GM21723 (cell line): Measurements from ENCODE around the gene TRIP13.

ENCODE experiments used
- ATAC-seq: cut with Tn5 transposase; IDR thresholded peaks from one replicate; pipeline ENCODE4 v1.9.1; 2021; ENCODE audit warnings: mild to moderate bottlenecking, moderate library complexity; ENCODE audit not compliant: unreplicated experiment

The TRIP13 gene

DNA sequence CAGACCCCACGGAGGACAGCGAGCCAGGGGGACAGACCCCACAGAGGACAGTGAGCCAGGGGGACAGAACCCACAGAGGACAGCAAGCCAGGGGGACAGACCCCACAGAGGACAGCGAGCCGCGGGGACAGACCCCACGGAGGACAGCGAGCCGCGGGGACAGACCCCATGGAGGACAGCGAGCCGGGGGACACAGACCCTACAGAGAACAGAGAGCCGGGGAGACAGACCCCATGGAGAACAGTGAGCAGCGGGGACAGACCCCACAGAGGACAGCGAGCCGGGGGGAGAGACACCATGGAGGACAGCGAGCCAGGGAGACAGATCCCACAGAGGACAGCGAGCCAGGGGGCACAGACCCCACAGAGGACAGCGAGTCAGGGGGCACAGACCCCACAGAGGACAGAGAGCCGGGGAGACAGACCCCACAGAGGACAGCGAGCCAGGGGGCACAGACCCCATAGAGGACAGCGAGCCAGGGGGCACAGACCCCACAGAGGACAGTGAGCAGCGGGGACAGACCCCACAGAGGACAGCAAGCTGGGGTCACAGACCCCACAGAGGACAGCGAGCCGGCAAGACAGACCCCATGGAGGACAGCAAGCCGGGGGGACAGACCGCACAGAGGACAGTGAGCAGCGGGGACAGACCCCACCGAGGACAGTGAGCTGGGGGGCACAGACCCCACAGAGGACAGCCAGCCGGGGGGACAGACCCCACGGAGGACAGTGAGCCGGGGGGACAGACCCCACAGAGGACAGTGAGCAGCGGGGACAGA lies 37.5 kb upstream of the TRIP13 start:
- no peak for ATAC-seq

DNA sequence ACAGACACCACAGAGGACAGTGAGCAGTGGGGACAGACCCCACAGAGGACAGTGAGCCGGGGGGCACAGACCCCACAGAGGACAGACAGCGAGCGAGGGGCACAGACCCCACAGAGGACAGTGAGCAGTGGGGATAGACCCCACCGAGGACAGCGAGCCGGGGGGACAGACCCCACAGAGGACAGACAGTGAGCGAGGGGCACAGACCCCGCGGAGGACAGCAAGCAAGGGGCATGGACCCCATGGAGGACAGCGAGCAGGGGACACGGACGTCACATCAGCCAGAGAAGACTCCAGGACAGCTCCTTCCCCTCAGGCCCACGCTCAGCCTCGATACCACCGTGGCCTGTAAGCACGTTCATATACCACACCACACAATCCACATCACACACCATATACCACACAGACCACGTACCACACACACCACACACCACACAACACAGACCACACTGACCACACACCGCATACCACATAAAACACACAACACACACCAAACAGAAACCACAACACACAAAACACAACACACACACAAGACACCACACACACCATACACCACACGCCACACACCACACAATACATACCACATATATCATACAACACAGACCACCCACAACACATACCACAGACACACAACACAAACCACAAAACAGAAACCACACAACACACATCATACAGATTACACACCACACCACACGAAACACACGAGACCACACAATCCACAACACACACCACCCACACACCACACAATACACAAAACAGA lies 36.7 kb upstream of the TRIP13 start:
- no peak for ATAC-seq

DNA sequence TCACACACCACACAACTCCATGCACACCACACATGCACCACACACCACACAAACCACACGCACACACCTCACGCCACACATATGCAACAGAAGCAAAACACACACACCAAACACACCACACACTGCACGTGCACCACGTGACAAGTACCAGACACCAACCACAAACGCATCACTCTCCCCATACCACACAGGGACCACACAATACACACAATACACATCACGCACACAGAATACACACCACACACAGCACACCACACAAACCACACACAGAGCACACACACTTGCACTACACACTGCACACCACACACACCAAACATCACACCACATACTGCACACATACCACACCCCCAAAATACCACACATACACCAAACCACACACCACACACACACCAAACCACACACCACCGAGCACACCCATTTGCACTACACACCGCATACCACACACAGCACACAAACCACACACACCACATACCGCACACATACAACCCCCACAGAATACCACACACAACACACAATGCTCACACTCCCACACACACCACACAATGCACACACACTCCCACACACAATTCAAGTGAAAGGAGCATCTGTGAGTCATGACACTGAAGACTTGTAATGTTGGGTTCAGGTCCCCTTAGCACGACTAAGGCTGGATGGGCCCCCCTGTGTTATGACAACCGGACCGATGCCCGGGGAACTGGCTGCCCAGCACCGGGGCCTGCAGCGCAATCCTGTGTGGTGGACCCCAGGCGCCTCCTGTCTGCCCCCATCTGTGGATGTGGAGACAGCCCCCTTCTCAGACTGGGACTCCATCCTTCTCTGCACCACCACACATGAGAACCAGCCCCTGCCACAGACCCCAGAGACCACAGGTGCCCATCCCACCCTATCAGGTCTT lies 35.9 kb upstream of the TRIP13 start:
- no peak for ATAC-seq

DNA sequence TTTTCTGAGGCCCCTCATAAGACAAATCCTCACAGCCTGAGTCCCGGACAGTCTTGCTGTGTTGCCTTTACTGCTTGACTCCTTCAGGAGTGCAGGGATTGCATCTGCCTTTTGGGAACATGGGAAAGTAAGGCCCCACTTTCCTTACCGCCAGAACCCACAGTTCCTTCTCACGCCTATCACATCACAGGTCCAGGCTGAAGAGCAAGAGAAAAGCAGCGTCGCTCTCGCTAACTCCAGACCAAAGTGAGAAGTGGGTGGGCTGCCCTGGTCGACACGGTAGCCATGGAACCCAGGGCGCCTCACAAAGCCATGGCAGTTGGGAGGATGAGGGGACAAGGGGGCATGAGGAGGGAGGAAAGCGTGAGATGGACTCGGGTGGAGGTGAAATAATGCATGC lies 34.0 kb upstream of the TRIP13 start:
- ATAC-seq, result no peak

DNA sequence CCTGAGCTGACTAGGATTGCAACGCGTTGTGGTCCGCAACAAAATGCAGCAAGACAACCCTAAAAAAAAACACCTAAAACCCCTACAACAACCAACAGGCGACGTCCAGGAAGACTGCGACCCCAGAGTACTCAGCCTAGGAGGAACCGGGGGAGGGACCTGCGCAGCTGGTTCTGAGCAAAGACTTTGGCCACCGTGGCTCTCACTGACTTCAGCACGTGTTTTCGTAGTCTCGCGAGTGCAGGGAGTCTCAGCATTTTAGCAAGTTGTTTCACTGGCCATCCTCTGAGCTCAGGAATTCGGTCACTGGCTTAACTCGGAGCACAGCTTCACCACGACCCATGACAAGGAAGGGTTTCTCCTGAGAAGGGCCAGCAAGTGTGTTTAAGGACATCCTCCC lies 33.3 kb upstream of the TRIP13 start:
- ATAC-seq, result no peak

DNA sequence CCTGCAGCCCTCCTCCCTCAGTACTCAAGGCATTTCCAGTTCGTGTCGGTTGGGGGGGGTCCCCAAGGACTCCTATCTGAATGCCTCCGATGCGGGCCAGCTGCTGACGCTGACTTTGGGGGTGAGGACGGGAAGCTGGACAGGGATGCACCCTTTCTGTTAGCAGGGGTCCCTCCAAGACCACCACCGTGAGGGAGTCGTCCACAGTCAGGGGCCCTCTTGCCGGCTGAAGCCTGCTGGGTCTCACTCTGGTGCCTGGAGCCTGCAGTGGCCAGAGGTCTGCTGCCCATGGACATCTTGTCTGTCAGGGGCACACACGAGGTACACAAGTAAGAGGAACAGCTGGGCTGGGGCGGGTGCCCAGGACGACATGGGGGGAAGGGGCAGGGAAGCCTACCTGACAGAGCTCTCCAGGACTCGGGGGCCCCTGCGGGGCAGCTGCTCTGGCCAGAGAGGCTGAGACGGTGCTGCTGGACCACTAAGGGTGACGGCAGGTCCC lies 32.8 kb upstream of the TRIP13 start:
- ATAC-seq, result no peak

DNA sequence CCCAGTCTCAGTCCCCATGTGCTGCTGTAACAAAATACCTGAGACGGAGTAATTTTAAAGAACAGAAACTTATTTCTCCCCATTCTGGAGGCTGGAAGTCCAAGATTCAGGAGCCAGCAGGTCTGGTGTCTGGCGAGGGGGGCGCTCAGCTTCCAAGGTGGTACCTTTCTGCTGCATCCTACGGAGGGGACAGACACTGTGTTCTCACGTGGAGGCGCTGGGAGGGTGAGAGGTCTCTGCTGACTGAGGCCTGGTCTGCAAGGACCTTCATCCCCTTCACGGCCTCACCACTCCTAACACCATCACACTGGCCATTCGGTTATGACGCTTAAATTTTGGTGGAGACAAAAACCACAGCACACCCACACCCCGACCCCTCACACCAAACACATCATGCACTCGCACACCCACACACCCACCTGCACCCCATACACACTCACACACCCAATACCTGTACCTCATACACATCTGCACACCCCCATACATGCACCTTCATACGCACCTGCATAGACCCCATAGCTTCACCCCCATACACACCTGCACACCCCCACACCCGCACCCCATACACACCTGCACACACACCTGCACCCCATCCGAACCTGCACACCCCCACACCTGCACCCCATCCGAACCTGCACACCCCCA lies 32.1 kb upstream of the TRIP13 start:
- ATAC-seq, result no peak

DNA sequence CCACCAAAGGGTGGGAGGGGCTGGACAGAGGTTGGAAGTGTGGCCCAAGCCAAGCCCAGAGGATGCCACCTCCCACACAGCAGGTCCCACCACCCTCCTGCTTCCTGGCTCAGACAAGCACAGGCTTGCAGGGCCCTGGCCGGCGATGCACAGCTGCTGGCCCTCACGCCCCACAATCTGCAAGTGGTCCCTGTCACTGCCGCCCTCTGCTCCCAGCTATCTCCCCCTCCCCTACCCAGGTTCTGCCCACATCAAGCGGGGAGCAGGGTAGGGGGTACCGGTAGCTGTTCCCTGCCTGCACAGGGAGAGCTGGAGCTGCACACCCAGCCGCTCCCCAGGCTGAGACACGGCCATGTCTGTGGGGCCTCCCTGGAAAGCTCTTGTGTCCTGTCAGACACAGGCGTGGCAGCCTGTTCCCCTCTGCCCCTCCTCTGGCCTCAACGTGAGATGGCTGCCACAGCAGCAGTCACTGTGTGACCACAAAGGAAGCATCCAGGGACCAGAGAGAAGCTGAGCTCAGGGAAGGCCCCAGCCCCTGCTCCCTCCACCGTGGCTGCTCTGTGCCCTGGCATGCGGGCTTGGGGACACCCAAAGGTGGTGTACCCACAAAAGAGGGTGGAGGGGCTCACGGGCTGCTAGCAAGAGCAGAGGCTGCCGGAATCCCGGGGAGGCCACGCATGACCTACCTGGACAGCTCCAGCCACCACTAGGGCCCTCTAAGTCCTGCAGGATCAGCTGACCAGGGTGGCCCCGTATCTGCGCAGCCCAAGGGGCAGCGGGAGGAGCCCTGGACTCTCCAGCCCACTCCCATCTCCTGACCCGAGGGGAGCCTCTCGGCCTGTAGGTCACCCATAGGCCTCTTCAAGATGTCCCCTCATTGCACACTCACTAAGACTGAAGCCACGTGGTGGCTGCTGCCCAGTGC lies 31.0 kb upstream of the TRIP13 start:
- ATAC-seq, result no peak

DNA sequence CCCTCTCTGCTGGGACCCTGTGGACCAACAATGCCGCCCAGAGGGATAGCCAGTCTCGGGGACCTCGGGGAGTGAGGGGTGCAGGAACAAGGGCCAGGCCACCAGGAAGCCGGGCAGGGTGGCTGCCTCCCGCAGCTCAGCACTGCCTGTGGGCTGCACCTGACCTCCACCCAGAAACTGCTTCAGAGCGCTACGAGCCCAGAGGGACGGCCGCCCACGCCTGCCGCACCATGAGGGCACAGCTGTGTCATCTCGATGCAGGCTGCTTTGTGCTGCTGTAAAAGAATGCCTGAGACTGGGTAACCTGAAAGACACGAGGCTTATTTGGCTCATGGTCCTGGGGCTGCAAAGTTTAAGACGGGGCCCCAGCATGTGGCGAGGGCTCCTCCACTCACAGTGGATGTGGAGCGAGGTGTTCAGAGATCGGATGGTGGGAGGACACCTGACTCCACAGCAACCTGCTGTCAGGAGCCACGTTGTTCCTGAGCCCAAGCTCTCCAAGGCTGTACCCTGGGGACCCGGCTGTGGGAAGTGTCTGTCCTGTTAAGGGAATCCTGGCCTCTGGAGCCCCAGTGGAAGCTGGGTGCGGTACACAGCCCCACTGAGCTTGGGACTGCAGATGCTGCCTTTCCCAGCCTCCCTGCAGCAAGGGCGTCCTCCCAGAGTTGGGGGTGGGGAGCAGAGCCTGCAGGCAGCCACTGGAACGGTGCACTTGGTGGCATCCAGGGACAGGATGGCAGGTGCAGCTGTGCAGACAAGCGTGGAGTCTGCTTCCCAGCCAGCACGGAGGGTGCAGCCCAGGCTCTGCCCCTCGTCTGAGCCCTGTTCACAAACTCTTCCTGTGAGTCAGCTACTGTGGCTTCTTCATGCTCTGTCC lies 30.1 kb upstream of the TRIP13 start:
- no peak for ATAC-seq

DNA sequence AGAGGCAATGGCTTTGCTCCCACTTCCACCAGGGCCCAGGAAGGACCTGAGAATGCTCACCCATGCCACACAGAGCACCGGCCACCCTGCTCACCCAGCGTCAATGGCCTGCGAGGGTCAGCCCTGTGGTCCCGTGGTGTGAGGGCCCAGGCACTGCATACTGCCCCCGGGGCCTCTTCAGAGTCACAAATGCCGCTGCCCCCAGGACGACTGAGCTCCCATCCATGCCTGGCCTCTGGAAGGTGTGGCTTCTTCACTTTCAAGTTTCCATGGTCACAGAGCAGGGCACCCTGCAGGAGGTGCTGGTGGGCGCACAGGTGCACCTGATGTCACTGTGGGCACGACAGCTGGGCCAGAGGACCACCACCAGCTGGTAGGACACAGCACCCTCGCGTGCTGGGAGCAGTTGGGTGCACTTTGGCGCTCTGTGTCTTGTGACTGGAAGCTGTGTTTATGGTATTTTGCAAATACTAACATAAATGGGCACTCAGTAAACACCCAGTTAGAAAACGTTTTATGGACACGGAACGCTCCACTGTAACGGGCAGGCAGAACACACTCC lies 29.4 kb upstream of the TRIP13 start:
- ATAC-seq, result no peak

DNA sequence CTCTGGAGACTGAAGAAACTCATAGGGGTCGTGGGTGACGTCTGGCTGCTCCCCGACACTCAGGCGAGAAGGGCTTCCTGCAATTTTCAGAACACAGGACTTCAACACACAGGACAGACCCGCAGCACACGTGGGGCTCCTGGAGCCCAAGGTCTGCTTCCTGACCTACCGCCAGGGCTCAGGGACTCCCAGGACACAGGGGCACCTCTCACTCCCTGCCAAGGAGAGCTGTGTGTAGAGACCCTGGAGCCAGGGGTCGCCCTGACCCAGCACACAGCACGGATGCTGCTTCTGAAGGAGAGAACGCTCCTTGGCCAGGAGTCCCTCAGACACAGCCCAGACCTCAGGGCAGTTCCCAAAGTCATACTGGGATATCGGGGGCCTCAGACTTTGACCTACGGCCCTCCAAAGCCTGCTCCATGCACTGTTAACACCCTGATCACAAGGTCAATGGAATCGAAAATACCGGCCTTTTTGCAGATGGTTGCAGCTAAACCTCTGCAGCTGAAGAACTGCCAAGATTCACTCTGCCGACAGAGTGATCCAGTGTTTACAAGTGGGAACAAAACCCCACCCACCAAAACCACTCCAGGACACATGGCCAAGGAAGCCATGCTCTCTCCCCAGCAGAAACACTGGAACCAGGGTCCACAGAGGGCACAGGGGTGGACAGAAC lies 28.1 kb upstream of the TRIP13 start:
- no peak for ATAC-seq

DNA sequence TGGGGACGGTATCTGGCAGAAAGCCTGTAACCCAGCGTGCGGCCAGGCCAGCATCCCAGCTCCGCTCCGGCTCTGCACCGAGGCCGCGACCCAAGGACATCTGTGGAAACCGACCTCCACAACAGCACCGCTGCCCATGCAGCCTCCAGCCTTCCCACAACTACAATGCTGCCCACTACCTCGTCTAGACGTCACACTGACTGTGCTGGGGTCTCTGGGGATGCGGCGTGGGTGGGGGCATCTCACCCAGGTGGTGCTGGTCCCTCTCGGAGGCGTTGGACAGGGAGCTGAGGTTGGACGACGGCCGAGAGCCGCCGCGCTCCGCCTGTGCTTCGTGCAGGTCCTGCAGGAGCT lies 27.5 kb upstream of the TRIP13 start:
- ATAC-seq, result no peak

DNA sequence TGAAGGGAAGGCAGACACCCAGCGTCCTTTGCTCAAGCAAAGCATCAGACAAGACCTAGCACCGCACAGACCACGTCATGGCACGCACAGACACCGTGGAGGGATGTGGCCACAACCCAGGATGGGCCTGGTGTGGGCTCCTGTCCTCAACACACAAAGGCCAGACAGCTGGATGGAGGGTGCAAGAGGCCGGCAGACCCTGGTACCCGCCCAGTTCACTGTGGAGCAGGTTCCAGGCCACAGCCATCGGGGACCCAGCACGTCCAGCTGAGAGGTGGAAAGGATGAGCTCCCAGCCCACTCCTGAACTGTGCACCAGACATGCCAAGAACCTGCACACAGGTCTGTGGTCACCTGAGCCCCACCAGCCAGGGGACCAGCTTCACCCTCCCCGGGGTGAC lies 26.9 kb upstream of the TRIP13 start:
- no peak for ATAC-seq

DNA sequence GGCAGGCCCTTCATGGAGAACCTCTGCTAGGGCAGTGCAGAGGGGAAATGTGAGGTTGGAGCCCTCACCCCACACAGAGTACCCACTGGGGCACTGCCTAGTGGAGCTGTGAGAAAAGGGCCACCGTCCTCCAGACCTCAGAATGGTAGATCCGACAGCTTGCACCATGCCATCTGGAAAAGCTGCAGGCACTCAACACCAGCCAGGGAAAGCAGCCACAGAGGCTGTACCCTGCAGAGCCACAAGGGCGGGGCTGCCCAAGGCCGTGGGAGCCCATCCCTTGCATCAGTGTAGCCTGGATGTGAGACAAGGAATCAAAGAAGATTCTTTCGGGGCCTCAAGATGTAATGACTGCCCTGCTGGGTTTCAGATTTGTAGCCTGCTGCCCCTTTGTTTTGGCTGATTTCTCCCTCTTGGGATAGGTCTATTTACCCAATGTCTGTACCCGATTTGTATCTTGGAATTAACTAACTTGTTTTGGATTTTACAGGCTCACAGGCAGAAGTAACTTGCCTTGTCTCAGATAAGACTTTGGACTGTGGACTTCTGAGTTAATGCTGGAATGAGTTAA lies 25.3 kb upstream of the TRIP13 start:
- ATAC-seq, result no peak

DNA sequence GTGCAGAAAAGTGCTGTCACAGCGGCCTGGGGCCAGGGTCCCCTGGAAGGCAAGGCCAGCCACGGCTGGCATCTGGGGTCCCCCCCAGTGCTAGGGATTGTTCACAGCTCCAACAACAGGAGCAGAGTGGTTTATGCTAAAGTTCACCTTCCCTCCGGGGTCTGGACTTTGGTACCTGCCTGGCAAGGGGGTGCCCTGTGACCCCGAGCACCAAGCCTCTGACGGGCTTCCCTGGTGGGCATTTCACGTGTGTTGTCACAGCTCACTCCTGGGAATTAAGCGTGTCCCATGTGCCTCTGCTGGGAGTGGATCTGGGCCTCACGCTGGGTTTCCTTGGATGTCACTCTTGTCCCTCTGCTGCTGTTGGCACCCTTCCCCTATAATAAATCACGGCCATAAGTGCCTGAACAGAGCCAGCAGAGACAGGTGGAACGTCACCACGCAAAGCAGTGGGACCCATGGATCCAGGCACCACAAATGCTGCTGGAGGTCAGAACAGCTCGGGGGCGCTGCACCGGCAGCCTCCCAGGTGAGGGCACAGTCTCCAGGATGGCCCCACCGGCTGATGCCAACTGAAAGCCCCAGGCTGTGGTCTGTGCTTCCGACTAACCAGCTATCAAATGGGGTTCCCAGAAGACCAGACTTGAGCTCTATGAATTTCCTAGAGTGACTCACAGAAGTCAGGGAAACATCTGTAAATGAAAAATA lies 24.1 kb upstream of the TRIP13 start:
- ATAC-seq, result no peak

DNA sequence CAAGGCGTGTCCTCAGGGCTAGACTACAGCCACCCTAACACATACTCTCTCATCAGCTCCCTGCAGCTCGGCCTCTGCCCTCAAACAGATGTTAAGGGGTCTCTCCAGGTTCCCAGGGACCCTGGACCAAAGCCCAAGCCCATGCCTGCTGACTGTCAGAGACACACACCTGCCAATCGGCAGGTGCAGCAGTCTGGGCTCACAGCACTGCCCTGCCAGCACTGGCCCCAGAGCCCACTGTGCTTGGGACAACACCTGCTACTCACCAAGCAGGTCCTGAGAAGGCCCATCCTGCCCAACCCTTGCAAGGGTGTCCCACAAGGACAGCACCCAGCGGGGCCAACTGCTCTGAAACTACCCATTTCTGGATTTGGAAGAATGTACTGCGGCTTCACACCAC lies 21.7 kb upstream of the TRIP13 start:
- ATAC-seq, result no peak
